CD4-positive, alpha-beta T cell (primary cell): ENCODE data around the gene RCAN3. TPM values are rescaled to one million over a fixed set of nuclear protein-coding genes. Genes with fewer than 3 reads are reported as not detected.

Source experiments
- ATAC-seq: fragments of 200-7000 bp; cut with Tn5 transposase; one replicate; pipeline ENCODE4 v1.10.0; 2022; ENCODE audit warnings: mild to moderate bottlenecking; ENCODE audit not compliant: poor library complexity
- CTCF ChIA-PET: fragments of 350-600 bp; sonication (Branson Sonifier 250); formaldehyde crosslinking; loops from one replicate; lab custom pipeline; 2021; ENCODE audit warnings: antibody characterized with exemption, inconsistent platforms; lab: Charles Lee
- POLR2A ChIA-PET: fragments of 350-600 bp; sonication (Branson Sonifier 250); formaldehyde crosslinking; loops from one replicate; lab custom pipeline; 2021; ENCODE audit warnings: antibody characterized with exemption, inconsistent platforms; lab: Charles Lee
- DNase-seq, 14 experiments: peaks; one replicate each; pipeline ENCODE4 v3.0.0-alpha.2; 2013 to 2020; ENCODE audit warnings: mixed read lengths in 2 of 14
- H3K27ac ChIP-seq, 2 donors: one replicate each; pipeline versions ENCODE4 v1.5.1 to v1.7.0; 2013; ENCODE audit warnings: low read length in 2 of 2, low read depth in 1 of 2, mild to moderate bottlenecking in 1 of 2
- H3K27me3 ChIP-seq, 2 experiments: 1 replicate in 1 of 2; 2 replicates in 1 of 2; pipeline versions ENCODE4 v1.6.1 to v1.7.0; 2013; ENCODE audit warnings: low read length in 2 of 2, control low read depth in 1 of 2, mild to moderate bottlenecking in 1 of 2, moderate library complexity in 1 of 2; ENCODE audit not compliant: insufficient read depth in 2 of 2, control insufficient read depth in 1 of 2
- H3K36me3 ChIP-seq: one replicate; pipeline ENCODE4 v1.6.1; 2013; ENCODE audit warnings: low read length, control low read depth; ENCODE audit not compliant: insufficient read depth
- H3K4me1 ChIP-seq: one replicate; pipeline ENCODE4 v1.6.1; 2013; ENCODE audit warnings: low read length, control low read depth; ENCODE audit not compliant: insufficient read depth
- H3K4me3 ChIP-seq: one replicate; pipeline ENCODE4 v1.5.1; 2013; ENCODE audit warnings: mild to moderate bottlenecking, low read length, moderate library complexity
- H3K9me3 ChIP-seq, 2 experiments: 1 replicate in 1 of 2; 2 replicates in 1 of 2; pipeline versions ENCODE4 v1.6.1 to v1.7.0; 2013; ENCODE audit warnings: low read length in 2 of 2, mild to moderate bottlenecking in 2 of 2, control low read depth in 1 of 2, moderate library complexity in 1 of 2; ENCODE audit not compliant: control insufficient read depth in 1 of 2, insufficient read depth in 1 of 2
- H3K27ac Mint-ChIP-seq: one replicate; pipeline ENCODE4 v1.8.0; 2020; ENCODE audit warnings: mixed read lengths
- H3K27me3 Mint-ChIP-seq: one replicate; pipeline ENCODE4 v1.8.0; 2021; ENCODE audit warnings: mixed read lengths
- H3K36me3 Mint-ChIP-seq: one replicate; pipeline ENCODE4 v1.8.0; 2021; ENCODE audit warnings: low read depth, mixed read lengths
- H3K4me1 Mint-ChIP-seq: one replicate; pipeline ENCODE4 v1.8.0; 2021; ENCODE audit warnings: low read depth, mixed read lengths
- H3K4me3 Mint-ChIP-seq: one replicate; pipeline ENCODE4 v1.8.0; 2020; ENCODE audit warnings: mild to moderate bottlenecking, mixed read lengths
- H3K9me3 Mint-ChIP-seq: one replicate; pipeline ENCODE4 v1.8.0; 2020; ENCODE audit warnings: mixed read lengths
- intact Hi-C, 2 experiments: fragments of 100-400 bp; cut with DNase I in 1 of 2; cut with micrococcal nuclease in 1 of 2; formaldehyde crosslinking; loops; one replicate each; pipeline versions ENCODE4 v1.15.1 to v1.9.0; 2023 to 2025; cut with DNase I, micrococcal nuclease
- total RNA-seq, 174 experiments: library from RNA in 2 of 174; stranded (reverse) in 2 of 174; gene quantifications; one replicate each; pipeline ENCODE4 v1.2.3 and lab custom pipeline; 2021 to 2026
- TF ChIP-seq, protein P1 (sequence below): fragments of 200-600 bp; IDR thresholded peaks from one replicate; pipeline ENCODE4 v1.8.0; 2022; ENCODE audit warnings: antibody characterized with exemption, mild to moderate bottlenecking

Gene RCAN3
- total RNA-seq, 2 experiments from 2014 or later, result 185 to 191 TPM

DNA sequence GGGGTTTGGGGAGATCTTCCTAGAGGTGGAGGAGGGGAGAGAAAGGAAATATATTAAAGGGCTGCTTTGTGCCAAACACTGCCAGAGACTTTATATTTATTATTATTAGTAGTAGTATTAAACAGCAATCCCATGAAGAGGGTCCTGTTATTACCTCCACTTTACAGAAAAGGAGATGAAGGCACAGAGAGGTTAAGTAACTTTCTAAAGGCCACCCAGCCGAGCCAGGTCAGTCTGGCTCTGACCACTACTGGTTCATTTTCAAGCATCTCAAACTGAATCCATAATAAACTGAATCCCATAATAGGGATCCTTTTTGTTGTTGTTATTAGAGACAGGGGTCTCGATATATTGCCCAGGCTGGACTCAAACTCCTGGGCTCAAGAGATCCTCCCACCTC lies 65.8 kb downstream of the RCAN3 start:
- Histone ChIP-seq H3K4me3 (no peak overlapping the region), H3K4me1 (no peaks in the 10 kb centered on the region), H3K36me3 (no peaks in the 10 kb centered on the region), H3K27me3 (peaks cover 0 to 2% of the 10 kb centered on the region in 2 experiments), H3K9me3 (no peaks in the 10 kb centered on the region), H3K27ac (no peak overlapping the region)
- ChIA-PET POLR2A (interaction anchor here (1.5 kb wide), 1 partner anchor 13 kb away, joined by 4 read pairs; the partner anchor contains the start of gene NCMAP), CTCF (no interaction called here)
- H3K27me3 Mint-ChIP-seq, result no peaks in the 10 kb centered on the region
- H3K27ac Mint-ChIP-seq, result no peak overlapping the region
- H3K4me3 Mint-ChIP-seq, result no peak overlapping the region
- ATAC-seq (no peak), DNase-seq (no peak)
- H3K9me3 Mint-ChIP-seq, result no peaks in the 10 kb centered on the region
- peaks cover 5% of the 10 kb centered on the region for H3K4me1 Mint-ChIP-seq
- TF ChIP-seq, protein P1, sequence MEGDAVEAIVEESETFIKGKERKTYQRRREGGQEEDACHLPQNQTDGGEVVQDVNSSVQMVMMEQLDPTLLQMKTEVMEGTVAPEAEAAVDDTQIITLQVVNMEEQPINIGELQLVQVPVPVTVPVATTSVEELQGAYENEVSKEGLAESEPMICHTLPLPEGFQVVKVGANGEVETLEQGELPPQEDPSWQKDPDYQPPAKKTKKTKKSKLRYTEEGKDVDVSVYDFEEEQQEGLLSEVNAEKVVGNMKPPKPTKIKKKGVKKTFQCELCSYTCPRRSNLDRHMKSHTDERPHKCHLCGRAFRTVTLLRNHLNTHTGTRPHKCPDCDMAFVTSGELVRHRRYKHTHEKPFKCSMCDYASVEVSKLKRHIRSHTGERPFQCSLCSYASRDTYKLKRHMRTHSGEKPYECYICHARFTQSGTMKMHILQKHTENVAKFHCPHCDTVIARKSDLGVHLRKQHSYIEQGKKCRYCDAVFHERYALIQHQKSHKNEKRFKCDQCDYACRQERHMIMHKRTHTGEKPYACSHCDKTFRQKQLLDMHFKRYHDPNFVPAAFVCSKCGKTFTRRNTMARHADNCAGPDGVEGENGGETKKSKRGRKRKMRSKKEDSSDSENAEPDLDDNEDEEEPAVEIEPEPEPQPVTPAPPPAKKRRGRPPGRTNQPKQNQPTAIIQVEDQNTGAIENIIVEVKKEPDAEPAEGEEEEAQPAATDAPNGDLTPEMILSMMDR, result no peak
- H3K36me3 Mint-ChIP-seq, result no peaks in the 10 kb centered on the region
- intact Hi-C loops, result no loop called here

- H3K27ac Mint-ChIP-seq, result no peak overlapping the region
These were observed 67.9 kb downstream of the RCAN3 start for GRCh38 chr1:24570265-24571125.

DNA sequence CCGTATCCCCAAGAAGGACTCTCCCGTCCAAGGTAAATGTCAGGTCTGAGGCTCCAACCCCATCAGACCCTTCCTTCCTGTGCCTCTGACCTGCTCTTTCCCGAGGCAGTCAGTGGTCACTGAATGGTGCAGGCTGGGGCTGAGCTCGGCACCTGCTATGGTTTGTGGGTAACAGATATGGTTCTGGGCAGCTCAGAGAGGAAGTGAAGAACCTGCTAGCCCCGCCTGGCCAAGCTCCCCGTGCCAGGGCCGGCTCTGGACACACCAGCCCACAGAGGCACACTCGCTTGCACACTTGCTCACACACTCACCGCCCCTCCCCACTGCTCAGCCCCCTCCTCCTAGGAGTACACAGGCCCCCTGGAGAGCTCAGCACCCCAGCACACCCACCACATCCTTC lies 69.7 kb downstream of the RCAN3 start:
- Histone ChIP-seq H3K27ac (no peak overlapping the region), H3K4me3 (no peak overlapping the region), H3K36me3 (no peaks in the 10 kb centered on the region), H3K9me3 (no peaks in the 10 kb centered on the region), H3K4me1 (no peaks in the 10 kb centered on the region), H3K27me3 (peaks cover 0 to 2% of the 10 kb centered on the region in 2 experiments)
- CTCF ChIA-PET, result interaction anchor here (1.3 kb wide), 1 partner anchor 14 kb away, joined by 3 read pairs; no protein-coding TSS in a partner anchor
- POLR2A ChIA-PET, result interaction anchor here (0.6 to 1.0 kb wide), 2 partner anchors 21 to 26 kb away, joined by 3 read pairs; no protein-coding TSS in a partner anchor
- intact Hi-C loops, result no loop called here
- TF ChIP-seq, protein P1, result no peak
- DNase-seq (no peak), ATAC-seq (no peak)
- H3K9me3 Mint-ChIP-seq, result no peaks in the 10 kb centered on the region
- peaks cover 5% of the 10 kb centered on the region for H3K4me1 Mint-ChIP-seq
- H3K4me3 Mint-ChIP-seq, result no peak overlapping the region
- H3K36me3 Mint-ChIP-seq, result no peaks in the 10 kb centered on the region
- H3K27me3 Mint-ChIP-seq, result no peaks in the 10 kb centered on the region
- no peak overlapping the region for H3K27ac Mint-ChIP-seq

More at GRCh38 chr1:24570265-24571125, 67.9 kb downstream of the RCAN3 start:
- no peak overlapping the region for H3K4me3 Mint-ChIP-seq
- Histone ChIP-seq H3K4me1 (no peaks in the 10 kb centered on the region), H3K9me3 (no peaks in the 10 kb centered on the region), H3K27me3 (peaks cover 0 to 2% of the 10 kb centered on the region in 2 experiments), H3K4me3 (no peak overlapping the region), H3K36me3 (no peaks in the 10 kb centered on the region), H3K27ac (no peak overlapping the region)
- DNase-seq, result no peak
- no peak for ATAC-seq
- H3K27me3 Mint-ChIP-seq, result no peaks in the 10 kb centered on the region
- POLR2A ChIA-PET, result no interaction called here
- intact Hi-C loops, result no loop called here
- H3K36me3 Mint-ChIP-seq, result no peaks in the 10 kb centered on the region
- H3K4me1 Mint-ChIP-seq, result peaks cover 5% of the 10 kb centered on the region
- TF ChIP-seq, protein P1, result no peak
- H3K9me3 Mint-ChIP-seq, result no peaks in the 10 kb centered on the region
- CTCF ChIA-PET, result no interaction called here
